GM19397 (cell line): ENCODE results near the gene COIL.

ENCODE experiments used
- ATAC-seq: cut with Tn5 transposase; IDR thresholded peaks from one replicate; pipeline ENCODE4 v1.9.1; 2021; ENCODE audit warnings: mild to moderate bottlenecking, moderate library complexity; ENCODE audit not compliant: unreplicated experiment

COIL gene

DNA sequence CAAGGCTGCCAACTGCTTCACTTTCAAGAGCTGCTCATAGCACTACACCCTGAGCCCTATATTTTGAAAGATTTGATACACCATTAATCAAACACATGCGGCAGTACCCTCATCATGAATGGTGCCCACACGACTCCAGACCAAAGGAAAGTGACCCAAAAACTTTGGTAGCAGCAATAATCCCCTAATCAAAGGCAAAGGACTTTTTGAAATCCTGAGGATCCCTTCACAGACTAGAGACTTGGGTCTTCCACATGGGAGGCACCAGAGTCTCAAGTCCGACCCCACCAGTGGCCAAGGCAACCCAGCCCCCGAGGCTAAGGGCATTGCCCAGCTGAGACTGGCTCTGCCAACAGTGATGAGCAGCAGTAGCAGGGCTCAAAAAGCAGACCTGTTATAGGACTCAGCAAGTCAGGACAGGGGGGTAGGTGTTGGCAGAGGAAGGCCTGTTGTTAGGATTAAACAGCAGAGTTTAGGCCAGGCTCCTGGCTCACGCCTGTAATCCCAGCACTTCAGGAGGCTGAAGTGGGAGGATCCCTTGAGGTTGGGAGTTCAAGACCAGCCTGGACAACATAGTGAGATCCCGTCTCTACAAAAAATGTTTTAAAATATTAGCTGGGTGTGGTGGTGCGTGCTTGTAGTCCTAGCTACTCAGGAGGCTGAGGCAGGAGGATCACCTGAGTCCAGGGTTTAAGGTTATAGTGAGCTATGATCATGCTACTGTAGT, 50.2 kb downstream of the COIL start:
- no peak for ATAC-seq

DNA sequence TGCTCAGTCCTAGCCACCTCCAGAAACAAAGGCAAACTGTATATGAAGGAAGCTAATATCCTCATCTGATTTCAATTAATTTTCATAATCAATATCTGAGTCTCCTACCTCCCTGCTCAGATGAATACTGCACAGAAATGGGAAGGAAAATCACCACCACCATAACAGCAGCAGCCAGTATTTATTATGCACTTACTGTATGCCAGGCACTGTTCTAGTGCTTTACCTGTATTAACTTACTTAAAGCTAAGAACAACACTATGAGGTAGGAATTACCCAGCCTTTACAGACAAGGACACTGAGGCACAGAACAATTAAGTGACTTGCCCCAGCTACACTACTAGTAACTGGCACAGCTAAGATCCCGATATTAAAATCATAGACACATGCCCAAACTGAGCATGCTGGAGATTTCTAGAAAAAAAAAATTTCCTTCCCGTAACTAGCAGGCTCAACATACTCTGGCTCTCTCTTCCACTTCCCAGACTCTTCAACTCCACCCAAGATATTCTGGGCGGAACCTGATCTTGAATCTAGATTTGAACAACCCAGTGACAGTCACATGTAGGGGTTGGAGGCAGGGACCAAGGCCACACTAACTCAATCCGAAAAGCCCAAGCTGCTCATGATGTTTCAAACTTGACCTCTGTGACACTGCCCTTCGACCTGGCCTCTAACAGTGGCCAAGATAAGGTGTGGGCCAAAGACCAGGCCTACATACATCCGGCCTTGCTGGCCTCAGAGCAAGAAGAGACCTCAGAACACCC, 50.9 kb downstream of the COIL start:
- ATAC-seq: no peak

DNA sequence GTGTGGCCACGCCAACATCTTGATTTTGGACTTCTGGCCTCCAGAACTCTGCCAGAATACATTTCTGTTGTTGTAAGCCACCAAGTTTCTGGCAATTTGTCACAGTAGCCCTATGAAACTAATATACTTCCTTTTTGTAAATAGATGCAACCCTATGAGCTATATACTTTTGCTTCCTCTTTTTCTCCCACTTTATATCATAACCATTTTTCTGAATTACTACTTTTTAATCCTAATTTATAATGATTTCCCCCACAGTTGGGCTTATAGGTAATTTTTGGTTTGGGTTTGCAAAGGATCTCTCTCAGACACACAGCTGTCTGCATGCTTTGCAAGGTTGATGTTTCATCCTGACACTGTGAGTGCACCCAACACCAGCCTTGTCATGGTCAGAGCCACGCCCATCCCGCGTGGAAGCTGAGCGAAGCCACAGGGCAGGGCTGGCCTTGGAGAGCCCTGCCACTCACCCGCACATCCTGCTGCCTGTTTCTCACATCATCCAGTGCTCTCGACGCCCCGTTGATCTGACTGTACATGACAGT, 52.8 kb downstream of the COIL start:
- ATAC-seq: peak; percentile 89

DNA sequence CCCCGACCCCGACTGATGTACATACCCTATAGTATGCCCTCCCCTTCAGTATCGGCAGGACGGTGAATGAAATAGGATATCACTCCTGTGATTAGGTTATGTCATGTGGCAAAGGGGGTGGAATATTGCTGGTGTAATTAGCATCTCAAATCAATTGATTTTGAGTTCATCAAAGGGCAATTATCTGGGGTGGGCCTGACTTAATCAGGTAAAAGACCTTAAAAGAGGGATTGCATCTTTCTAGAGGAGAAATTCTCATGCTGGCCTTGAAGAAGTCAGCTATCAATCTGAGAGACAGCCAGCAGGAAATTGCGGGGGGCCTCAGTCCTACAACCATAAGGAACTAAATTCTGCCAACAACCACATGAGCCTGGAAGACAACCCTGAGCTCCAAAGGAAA, 57.3 kb downstream of the COIL start:
- no peak for ATAC-seq

DNA sequence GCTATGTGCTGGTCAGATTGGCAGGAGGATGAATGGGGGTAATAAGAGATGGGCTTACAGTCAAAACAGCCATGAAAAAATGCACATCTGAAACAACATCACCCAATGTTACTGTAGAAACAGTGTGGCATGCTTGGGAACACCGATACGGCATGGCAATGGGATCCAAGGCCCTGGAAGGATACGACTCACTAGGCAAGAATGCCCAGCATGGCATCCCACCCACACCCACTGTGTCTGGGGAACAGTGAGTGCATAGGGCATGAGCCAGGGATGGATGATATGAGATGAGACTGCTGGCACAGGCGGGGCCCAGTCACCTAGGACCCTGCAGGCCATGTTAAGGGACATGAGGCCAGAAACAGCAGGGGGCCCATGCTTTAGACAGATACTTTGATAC, 58.5 kb downstream of the COIL start:
- no peak for ATAC-seq

DNA sequence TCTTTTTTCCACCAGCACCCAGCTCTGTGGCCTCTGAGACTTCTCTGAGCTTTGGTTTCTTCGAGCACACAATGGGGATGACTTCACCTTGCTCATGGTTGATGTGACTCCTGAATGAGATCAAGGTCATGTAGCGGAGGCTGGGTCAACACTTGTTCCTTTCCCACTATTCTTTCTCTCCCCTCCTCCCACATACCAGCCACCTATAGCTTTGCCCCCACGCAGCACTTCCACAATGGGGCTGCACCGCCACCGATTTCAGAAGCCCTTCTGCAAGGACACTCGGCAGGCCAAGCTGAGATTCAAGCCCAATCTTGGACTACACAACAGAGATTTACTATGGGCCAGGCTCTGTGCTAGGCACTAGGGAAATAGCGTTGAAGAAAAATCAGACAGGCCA, 61.4 kb downstream of the COIL start:
- ATAC-seq: no peak

DNA sequence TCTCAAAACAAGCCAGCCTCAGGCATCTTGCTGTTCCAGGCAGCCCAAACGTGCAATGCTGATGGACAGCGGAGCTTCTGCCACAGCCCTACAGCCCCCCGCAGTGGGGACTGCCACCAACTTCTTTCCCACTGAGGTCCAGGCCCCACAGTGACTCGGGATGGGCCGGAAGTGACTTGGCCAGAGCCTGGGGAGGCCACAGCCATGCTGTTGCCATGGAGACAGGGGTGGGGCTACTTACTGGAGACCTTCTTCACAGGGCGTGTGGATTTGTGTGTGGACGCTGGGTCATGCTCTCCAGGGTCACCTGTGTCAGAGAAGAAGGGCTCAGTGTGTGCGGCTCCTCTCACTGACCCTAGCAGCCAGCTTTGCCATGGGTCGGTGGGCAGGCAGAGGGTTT, 62.0 kb downstream of the COIL start:
- ATAC-seq: no peak

DNA sequence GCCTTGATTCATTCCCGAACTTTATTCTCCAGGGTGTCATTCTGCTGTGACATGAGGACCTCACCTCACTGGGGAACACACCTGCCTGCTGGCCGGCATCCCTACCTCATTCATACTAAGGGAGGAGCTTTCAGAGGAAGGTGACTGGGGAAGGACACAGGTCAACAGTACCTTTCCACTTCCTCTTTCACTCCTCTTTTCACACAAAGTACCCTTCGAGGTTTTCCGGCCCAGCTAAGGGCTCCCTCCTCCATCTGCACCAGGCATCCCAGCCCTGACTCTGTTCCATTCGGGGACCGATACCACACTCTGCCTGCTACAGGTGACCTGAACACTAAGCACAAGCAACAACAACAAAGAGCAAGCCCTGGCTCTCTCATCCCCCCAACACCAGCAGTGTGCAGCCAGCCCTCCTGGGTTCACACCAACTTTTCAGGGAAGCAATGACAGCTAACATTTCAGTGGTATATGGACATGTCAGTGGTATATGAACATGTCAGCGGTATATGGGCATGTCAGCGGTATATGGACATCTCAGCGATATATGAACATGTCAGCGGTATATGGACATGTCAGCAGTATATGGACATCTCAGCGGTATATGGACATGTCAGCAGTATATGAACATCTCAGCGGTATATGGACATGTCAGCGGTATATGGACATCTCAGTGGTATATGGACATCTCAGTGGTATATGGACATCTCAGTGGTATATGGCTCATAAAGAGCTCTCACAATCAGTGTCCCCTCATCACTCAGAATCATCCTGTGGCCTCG, 63.0 kb downstream of the COIL start:
- peak; percentile 36 for ATAC-seq

DNA sequence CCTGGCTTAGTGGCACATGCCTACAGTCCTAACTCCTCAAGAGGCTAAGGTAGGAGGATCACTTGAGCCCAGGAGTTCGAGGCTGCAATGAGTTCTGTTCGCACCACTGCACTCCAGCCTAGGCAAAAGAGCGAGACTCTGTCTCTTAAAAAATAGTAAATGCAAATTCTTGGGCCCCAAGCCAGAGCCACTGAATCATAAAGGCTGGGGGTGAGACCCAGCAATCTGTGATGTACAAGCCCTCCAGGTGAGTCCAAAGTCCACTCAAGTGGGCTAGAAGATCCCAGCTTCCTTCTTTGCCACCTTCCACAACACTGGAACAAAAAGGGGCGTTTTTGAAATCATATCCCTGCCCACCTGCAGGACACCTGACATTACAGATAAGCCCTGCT, 63.9 kb downstream of the COIL start:
- ATAC-seq: peak; percentile 61

DNA sequence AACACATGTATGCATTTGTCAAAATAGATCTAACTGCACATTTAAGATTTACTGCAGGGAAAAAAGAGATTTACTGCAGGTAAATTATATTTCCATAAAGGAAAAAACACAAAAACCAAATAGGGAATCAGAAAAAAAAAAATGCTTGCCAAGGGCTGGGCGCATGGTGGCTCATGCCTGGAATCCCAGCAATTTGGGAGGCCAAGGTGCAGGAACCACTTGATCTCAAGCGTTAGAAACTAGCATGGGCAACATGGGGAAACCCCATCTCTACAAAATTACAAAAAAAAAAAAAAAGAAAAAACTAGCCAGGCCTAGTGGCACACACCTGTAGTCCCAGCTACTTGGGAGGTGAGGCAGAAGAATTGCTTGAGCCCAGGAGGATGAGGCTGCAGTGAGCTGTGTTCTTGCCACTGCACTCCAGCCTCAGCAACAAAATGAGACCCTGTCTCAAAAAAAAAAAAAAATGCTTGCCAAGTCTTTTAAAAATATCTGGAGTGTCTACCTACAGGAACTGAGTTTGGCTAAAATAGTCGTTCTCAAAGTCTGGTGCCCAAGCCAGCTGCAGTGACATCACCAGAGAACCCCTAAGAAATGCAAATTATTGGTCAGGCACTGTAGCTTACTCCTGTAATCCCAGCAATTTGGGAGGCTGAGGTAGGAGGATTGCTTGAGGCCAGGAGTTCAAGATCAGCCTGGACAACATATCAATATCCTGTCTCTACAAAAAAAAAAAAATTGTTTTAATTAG, 64.5 kb downstream of the COIL start:
- ATAC-seq: no peak

DNA sequence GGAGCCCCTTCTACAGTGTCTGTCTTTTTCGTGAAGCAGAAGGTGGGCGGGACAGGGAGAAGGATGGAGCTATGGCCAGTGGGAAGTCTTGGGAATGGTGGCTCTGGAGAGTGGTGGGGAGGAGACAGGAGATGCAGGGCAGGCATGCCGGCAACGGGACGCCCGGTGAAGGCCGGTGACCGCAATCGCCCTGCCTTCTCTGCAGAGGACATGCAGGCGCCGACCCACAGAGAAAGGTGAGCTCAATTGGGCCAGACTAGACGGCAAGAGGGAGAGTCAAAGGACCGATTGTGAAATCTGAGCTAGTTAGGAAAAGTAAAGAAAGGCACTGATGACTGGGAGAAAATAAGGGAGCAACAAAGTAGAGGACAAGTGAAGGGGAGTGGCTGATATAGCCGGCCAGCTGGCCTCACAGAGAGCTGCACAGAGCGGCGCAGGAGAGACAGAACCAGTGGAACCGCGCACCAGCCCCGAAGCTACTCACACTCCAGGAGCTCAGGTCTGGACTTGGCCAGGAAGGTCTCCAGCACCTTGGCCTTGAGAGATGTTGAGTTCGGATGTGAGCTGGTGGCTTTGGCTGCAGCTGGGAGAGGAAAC, 65.9 kb downstream of the COIL start:
- no peak for ATAC-seq

DNA sequence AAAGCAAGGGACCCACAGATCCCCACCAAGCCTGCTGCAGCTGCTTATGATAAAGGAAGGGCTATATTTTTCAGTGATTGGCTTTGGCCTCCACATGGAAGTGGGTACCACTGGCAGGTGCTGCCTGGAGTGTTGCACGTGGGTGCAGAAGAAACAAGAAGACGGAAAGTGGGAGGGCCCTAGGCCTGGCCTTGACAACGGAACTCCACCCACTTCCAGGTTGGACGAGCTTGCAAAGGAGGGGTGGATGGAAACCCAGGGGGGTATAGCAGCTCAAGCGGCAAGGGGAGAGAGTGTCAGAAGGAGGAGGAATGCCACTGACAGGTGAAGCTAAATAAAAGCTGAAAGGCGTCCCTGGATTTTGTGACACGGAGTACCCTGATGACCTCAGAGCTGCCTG, 67.3 kb downstream of the COIL start:
- ATAC-seq: no peak

DNA sequence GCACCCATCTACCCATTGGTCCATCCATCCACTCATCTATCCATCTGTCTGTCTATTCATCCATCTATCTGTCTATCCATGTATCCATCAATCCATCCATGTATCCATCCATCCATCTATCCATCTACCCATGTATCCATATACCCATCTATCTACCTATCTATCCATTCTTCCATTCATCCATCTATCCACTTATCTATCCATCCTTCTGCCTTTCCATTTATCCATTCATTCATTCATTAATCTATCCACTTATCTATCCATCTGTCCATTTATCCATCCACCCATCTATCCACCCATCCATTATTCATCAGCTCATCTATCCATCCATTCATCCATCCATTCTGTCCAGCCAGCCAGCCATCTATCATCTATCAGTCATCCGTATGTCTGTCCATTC, 68.5 kb downstream of the COIL start:
- ATAC-seq: no peak

DNA sequence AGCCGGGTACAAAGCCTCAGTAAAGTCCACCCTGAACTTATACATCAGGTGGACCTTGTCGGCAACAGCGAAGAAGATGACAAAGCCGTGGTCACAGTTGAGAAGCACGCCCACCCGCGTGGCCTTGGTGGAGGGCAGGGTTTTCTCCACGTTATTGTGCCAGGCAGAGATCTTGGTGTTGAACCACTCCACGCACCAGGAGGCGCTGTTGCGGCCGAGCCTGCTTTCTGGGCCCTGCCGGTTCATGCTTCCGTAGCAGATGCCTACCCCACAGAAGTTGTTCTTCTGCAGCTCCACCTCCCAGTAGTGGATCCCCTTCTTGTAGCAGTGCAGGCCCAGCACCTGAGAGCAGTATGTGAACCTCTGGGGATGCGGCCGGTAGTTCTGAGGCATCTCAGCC, 69.1 kb downstream of the COIL start:
- ATAC-seq: no peak

DNA sequence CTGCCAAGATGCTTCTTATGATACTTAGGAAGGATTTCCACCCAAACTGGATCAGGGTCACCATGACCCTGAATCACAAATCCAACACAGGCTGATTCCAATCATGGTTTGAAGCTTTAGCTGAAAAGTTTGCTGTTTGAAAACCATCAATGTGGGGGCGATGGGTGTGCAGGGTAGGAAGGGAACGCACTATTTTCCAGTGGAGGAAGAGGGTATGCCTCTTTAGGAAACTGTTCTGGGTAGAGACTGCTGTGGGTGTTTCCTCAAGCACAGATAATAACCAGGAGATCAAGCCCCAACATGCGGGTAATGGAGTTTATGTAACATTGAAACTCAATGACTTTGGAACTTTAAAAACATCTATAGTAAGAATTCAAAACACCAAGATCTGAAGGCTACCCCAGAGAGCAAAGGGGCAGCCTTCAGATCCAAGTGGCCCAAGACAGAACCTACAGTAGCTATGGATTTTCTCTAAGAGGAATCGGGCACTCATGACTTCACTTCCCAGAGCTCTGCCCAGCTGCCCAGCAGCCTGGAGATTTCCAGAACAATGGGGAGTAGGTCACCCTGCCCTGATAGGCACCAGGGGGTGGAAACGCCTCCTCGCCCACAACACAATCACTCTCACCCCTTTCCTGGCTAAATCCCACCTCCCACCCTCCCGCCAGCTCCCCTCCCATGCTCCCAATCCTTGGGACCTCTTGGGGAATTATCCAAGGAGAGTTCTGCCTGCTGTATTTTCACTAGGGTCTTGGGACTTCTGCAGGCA, 69.8 kb downstream of the COIL start:
- no peak for ATAC-seq

DNA sequence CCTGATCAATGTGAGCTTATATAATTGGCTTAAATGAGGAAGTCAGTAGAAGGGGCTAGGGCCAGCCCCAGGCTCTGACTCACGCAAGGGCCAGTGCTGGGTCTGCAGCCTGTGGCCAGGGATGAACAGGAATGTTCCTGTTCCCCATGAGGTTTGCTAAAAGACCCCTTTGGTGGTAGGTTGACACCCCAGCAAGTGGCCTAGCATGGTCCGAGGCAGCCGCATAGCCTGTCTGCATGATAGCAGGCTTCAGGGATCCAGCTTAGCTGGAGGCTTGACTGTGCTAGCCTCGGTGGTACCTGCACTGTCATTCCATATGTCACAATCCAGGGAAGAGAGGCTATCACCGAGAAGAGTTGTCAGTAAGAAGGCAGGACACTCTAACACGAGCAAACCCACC, 70.5 kb downstream of the COIL start:
- no peak for ATAC-seq
